ENCODE measurements around the gene FAM210B.

- no peak for TF ChIP-seq POLR2A (IDR thresholded peaks at IDR 0.05)
- TF ChIP-seq CTCF (IDR thresholded peaks at IDR 0.05): no peak
- no peak for TF ChIP-seq POLR2AphosphoS5 (IDR thresholded peaks at IDR 0.05)
- TF ChIP-seq EP300 (IDR thresholded peaks at IDR 0.05): no peak
Observed at GRCh38 chr20:56395166-56395565, 36.4 kb downstream of the FAM210B start.
